WTC11 (cell line): ENCODE measurements around the gene MSI2.

ENCODE experiments used
- CTCF ChIP-seq: fragments of 200-600 bp; IDR thresholded peaks from 2 replicates; pipeline ENCODE4 v1.8.0; 2022; ENCODE audit warnings: antibody characterized with exemption
- IRF2 ChIP-seq: sonication (generic); formaldehyde crosslinking; IDR thresholded peaks from 2 replicates; pipeline ENCODE4 v1.8.0; 2022; ENCODE audit warnings: low read depth, missing genetic modification reagents, borderline replicate concordance
- JAZF1 ChIP-seq: fragments of 250-450 bp; sonication (Bioruptor Pico); IDR thresholded peaks from 2 replicates; pipeline ENCODE4 v1.9.0; 2021; ENCODE audit warnings: moderate library complexity, mild to moderate bottlenecking, inconsistent platforms
- PRRX2 ChIP-seq: fragments of 250-450 bp; sonication (Bioruptor Pico); IDR thresholded peaks from 2 replicates; pipeline ENCODE4 v1.8.0; 2021; ENCODE audit warnings: mild to moderate bottlenecking
- ZNF232 ChIP-seq: sonication (generic); formaldehyde crosslinking; IDR thresholded peaks from 2 replicates; pipeline ENCODE4 v1.8.0; 2022; ENCODE audit warnings: mild to moderate bottlenecking, missing genetic modification reagents

- no peak for TF ChIP-seq ZNF232 (CRISPR knock-in tag)
- TF ChIP-seq PRRX2 = no peak
- no peak for TF ChIP-seq CTCF
- TF ChIP-seq IRF2 = no peak
- TF ChIP-seq JAZF1 = no peak
These were observed 387 bp downstream of the MSI2 start for GRCh38 chr17:57256708-57257112.
